ENCODE measurements around the gene AGAP2. TPM values are rescaled to one million over a fixed set of nuclear protein-coding genes. Genes with fewer than 3 reads are reported as not detected.

The AGAP2 gene
- total and polyA plus RNA-seq, 2 of the 8 experiments (the other 6 are each of a cell fraction or from before 2014, with no cell fraction given), result 1.5 TPM

DNA sequence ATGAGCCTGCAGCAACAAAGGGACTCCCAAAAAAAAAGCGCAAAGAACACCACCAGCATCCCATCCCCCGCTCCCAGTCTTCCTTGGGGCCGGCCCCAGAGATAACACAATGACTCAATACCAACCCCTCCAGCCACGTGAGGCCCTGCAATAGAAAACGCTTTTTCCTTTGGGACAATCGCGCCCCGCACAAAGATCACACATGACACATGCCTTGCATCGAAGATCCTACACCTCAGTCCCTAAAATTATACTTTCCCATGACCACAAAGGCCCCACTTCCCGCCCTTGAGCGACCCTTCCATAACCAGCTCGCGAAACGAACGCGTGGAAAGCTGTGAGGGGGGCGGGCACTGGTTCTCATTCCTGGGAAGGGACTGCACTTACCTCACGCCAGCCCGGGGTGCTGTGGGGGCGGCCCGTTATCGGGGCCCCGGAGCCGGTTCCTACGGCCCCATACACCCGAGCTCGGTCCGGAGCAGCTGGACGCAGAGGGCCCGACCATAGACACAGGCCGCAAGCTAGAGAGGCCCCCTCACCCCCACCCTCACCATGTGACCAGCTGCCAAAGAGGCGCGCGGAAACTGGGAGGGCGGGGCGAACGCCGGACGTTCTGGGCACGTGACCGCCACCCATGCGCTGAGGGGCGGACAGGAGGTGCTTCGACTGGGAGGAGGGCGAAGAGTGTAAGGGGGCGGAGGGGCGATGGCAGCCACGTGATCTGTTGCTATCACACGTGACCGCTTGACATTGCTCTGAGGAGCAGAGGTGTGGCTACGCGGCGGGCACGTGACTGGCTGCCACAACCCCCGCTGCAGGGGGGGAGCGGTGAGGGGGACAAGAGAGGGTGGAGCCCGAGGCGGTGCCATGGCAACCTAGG, 13.5 kb upstream of the AGAP2 start, which contains the start of gene CDK4 (continued):
- TF ChIP-seq, protein P1, sequence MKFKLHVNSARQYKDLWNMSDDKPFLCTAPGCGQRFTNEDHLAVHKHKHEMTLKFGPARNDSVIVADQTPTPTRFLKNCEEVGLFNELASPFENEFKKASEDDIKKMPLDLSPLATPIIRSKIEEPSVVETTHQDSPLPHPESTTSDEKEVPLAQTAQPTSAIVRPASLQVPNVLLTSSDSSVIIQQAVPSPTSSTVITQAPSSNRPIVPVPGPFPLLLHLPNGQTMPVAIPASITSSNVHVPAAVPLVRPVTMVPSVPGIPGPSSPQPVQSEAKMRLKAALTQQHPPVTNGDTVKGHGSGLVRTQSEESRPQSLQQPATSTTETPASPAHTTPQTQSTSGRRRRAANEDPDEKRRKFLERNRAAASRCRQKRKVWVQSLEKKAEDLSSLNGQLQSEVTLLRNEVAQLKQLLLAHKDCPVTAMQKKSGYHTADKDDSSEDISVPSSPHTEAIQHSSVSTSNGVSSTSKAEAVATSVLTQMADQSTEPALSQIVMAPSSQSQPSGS (IDR thresholded peaks at IDR 0.05; ENCODE audit: low read length), result no peak
- TF ChIP-seq JUN (IDR thresholded peaks at IDR 0.05; ENCODE audit: low read depth, low read length) (no peak), GABPA (IDR thresholded peaks at IDR 0.05; ENCODE audit: borderline replicate concordance, insufficient read depth, low read length) (no peak), NANOG (IDR thresholded peaks at IDR 0.05; ENCODE audit: insufficient read depth, low read depth, low read length, poor library complexity, severe bottlenecking) (no peak), SP2 (IDR thresholded peaks at IDR 0.05; ENCODE audit: low read length) (peak; percentile 37; the same call in 1 of the 2 replicates), PHF8 (conservative IDR thresholded peaks at IDR 0.05; ENCODE audit: low read depth, low read length) (peak; percentile 78), CEBPB (IDR thresholded peaks at IDR 0.05; ENCODE audit: low read depth, low read length) (no peak), KDM5A (IDR thresholded peaks at IDR 0.05; ENCODE audit: low read length) (no peak)
